Pericardium fibroblast (primary cell): ENCODE data around the gene NFATC4. TPM values are rescaled to one million over a fixed set of nuclear protein-coding genes. Genes with fewer than 3 reads are reported as not detected.

Experiments
- total RNA-seq: library from RNA; depleted of rRNA; stranded (reverse); fragments of >200 nt; gene quantifications from 2 replicates; pipeline ENCODE4 v1.2.3, GENCODE V29; 2015

The NFATC4 gene
- total RNA-seq = 59.5 and 83.0 TPM in 2 replicates

DNA sequence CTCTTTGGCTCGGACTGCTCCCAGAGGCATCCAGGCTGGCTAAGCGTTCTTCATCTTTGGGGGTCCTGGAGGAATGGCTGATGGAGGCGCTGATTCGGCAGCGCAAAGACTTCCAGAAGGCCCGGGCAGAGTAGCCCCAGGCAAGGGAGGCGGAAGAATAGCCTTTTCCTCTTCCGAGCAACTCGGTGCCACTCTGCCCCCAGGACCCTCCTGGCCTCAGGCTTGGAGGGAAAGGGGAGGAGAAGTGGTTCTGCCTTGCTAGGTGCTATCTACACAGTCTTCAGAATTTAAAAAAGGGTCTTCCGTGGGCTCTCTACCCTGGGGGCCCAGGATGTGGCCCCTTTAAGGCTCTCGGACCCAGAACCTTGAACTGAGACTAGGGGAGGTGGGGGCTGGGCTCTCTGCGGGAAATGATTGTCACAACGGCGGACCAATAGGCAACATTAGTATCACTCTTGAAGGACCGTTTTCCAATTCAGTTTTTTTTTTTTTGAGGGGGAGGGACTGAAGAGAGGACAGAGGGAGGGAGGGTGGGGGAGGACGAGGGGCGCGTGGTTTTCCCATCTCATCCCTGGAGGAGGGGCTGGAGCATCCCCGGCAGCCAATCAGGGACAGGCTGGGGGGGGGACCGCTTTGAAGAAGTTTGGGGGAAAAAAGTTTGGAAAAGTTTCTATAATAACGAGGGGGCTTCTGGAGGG lies at the start of gene NFATC4:
NFATC4 (plus strand) TSS at position 671 of the 698 bp plus-strand sequence. CDS start 157 bp downstream, outside the sequence.

DNA sequence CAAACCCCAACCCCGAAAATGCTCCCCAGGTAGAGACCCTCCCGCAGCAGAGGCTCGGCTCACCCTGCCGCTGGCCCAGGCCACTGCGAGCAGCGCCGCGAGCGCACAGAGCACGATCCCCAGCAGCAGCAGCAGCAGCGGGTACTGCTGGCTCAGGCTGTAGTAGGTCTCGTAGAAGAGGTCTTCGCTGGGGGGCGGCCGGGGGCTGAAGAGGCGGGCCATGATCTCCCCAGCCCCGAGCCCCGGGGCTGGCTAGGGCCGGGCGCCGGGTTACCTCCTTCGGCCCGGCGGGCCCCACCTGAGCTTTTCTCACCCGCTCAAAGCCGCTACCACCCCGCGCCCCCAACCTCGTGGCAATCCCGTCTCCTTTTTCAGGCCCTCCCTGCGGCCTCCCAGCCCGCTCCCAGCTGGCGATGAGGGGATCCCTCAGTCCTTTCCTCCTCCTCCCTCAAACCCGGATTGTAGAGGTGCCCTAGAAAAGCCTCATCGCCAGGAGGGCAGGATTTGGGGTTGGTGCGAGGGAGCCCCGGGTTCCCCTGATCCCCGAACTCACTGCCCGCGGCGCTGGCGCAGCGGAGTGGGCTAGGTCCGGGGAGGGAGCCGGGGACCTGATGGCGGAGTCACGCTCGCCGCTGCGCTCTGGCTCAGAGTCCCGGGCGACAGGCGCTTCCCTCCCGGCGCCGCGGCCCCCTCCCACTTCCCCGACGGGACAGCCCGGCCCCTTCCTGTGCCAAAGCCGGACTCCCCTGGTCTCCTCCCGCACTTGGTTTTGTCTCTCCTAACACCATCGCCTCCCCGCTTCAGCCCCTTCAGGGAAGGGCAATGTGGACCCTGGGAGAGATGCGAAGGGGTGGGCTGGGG lies 33.3 kb upstream of the NFATC4 start, which contains the start of gene ADCY4:
ADCY4 (minus strand) TSS at position 641 of the 861 bp plus-strand sequence; CDS start at position 222, 419 bp downstream.

DNA sequence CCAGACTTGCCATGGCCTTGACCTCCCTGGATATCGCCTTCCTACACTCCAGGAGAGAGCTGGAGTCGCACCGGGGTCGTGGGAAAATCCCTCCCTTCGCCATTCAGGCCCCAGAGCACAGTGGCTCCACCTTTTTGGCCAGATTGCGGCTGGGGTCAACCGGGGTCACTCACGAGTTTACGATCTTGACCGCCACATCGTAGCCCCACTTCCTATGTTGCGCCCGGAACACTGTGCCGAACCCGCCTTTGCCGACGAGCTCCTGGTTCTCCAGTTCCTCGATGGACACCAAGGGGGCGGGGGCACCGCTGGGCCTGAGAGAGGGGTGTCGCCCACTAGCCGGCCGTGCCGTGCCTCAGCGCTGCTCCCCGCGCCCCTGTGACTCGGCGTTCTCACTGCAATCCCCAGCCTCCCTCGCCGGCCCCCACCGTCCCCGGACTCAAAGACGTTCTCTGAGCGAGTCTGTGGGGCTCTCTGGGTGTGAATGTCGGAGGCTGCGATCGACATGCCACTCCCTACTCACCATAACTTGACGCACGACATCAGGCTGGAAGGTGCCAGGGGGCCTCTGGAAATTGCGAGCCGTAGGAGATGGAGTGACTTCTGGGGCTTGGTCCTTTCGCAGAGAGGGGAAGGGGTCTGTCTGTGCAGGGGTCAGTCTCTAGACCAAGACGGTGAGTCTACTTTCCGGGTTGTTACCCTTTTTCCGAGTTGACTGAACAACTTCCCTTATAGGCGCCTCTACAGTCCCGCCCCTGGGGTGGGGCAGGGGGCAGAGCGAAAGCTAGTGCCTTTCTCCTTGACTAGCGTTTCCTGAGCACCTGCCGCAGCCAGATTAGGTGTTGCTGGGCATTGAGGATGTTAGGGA lies 28.5 kb upstream of the NFATC4 start, which contains the start of gene RIPK3:
RIPK3 (minus strand) TSS at position 708 of the 868 bp plus-strand sequence; CDS start at position 543, 165 bp downstream.

DNA sequence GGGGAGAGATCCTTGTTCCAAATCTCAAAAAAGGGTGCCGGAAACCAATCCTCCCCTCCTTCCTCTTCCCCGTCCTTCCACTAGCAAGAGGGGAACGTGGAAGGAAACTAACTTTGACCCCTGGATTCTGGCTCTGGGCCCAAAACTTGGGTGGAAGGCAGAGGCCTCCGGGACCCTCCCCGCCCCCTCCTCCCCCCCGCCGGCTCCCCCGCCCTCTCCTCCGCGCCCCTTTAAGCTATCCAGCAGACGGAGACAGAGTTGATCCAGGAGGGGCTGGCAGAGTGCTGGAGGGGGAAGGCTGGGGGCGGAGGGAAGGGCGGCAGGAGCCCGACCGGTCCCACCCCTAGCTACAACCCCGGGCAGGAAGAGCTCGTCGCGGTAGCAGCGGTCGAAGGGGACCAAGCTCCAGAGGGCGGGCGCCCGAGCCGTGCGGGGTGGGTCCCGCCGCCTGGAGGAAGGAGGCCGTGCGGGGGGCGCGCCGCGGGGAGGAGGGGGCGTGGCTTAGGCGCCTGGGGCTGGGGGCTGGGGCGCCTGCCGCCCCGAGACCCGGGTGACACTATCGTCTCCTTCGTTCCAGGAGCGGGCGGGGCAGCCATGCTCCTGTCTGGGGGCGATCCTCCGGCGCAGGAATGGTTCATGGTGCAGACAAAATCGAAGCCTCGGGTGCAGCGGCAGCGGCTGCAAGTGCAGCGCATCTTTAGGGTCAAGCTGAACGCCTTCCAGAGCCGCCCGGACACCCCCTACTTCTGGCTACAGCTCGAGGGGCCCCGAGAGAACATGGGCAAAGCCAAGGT lies 30.9 kb downstream of the NFATC4 start, which contains the start of gene NYNRIN:
NYNRIN (plus strand) TSS at position 351 of the 794 bp plus-strand sequence; CDS start at position 595, 244 bp downstream.

Other genes starting within 250 kb of the NFATC4 start
- 0.09 TPM in 1 of 2 replicates, not detected in the other for gene FITM1, start 237.5 kb upstream of the NFATC4 start, total RNA-seq
- 155 and 162 TPM in 2 replicates for gene PSME1, start 232.0 kb upstream of the NFATC4 start, total RNA-seq
- 10.2 and 11.3 TPM in 2 replicates for gene EMC9, start 226.6 kb upstream of the NFATC4 start, total RNA-seq
- gene PSME2, start 221.6 kb upstream of the NFATC4 start, total RNA-seq = 48.4 and 65.5 TPM in 2 replicates
- 44.8 and 49.7 TPM in 2 replicates for gene RNF31, start 220.7 kb upstream of the NFATC4 start, total RNA-seq
- 26.7 and 48.1 TPM in 2 replicates for gene IRF9, start 206.9 kb upstream of the NFATC4 start, total RNA-seq
- 15.1 and 18.4 TPM in 2 replicates for gene REC8, start 196.1 kb upstream of the NFATC4 start, total RNA-seq
- 23.9 and 28.9 TPM in 2 replicates for gene IPO4, start 179.4 kb upstream of the NFATC4 start, total RNA-seq
- gene TM9SF1, start 172.7 kb upstream of the NFATC4 start, total RNA-seq = 54.7 and 58.8 TPM in 2 replicates
- not detected in 2 replicates for gene TSSK4, start 162.5 kb upstream of the NFATC4 start, total RNA-seq
- gene CHMP4A, start 154.7 kb upstream of the NFATC4 start, total RNA-seq = 30.9 and 31.7 TPM in 2 replicates
- gene MDP1, start 152.1 kb upstream of the NFATC4 start, total RNA-seq = 16.2 and 17.8 TPM in 2 replicates
- 140 and 180 TPM in 2 replicates for gene NEDD8, start 135.8 kb upstream of the NFATC4 start, total RNA-seq
- 30.3 and 55.7 TPM in 2 replicates for gene GMPR2, start 135.3 kb upstream of the NFATC4 start, total RNA-seq
- 48.6 and 58.6 TPM in 2 replicates for gene TINF2, start 125.6 kb upstream of the NFATC4 start, total RNA-seq
- 1.0 and 7.9 TPM in 2 replicates for gene TGM1, start 105.0 kb upstream of the NFATC4 start, total RNA-seq
- gene RABGGTA, start 96.6 kb upstream of the NFATC4 start, total RNA-seq = 23.0 and 27.1 TPM in 2 replicates
- gene DHRS1, start 68.4 kb upstream of the NFATC4 start, total RNA-seq = 6.9 and 26.3 TPM in 2 replicates
- 10.9 and 11.0 TPM in 2 replicates for gene NOP9, start 68.3 kb upstream of the NFATC4 start, total RNA-seq
- gene CIDEB, start 60.2 kb upstream of the NFATC4 start, total RNA-seq = 1.0 and 1.2 TPM in 2 replicates
- 1.5 and 6.7 TPM in 2 replicates for gene LTB4R2, start 58.0 kb upstream of the NFATC4 start, total RNA-seq
- 2.1 and 4.5 TPM in 2 replicates for gene LTB4R, start 56.7 kb upstream of the NFATC4 start, total RNA-seq
- 0.26 and 2.1 TPM in 2 replicates for gene ADCY4, start 33.1 kb upstream of the NFATC4 start, total RNA-seq
- gene RIPK3, start 28.2 kb upstream of the NFATC4 start, total RNA-seq = 0.35 and 0.51 TPM in 2 replicates
- 24.0 and 31.4 TPM in 2 replicates for gene NYNRIN, start 30.8 kb downstream of the NFATC4 start, total RNA-seq
- gene CBLN3, start 61.5 kb downstream of the NFATC4 start, total RNA-seq = 3.1 and 6.9 TPM in 2 replicates
- 35.0 and 37.8 TPM in 2 replicates for gene KHNYN, start 61.8 kb downstream of the NFATC4 start, total RNA-seq
- 14.7 and 15.6 TPM in 2 replicates for gene SDR39U1, start 74.6 kb downstream of the NFATC4 start, total RNA-seq
- gene CMA1, start 140.1 kb downstream of the NFATC4 start, total RNA-seq = not detected in 2 replicates
- gene CTSG, start 208.1 kb downstream of the NFATC4 start, total RNA-seq = not detected in 2 replicates
- not detected in 2 replicates for gene GZMH, start 241.5 kb downstream of the NFATC4 start, total RNA-seq